Vagina (tissue), 2 donors: ENCODE measurements around the gene LDB1.

ENCODE experiments used
- CTCF ChIP-seq, 3 experiments: fragments of 450-650 bp in 2 of 3; fragments of 200-600 bp in 1 of 3; sonication (generic) in 1 of 3; IDR thresholded peaks; one replicate each; pipeline ENCODE4 v1.5.1; 2017 to 2019; ENCODE audit warnings: antibody characterized with exemption in 3 of 3, mild to moderate bottlenecking in 2 of 3, moderate library complexity in 2 of 3
- POLR2AphosphoS5 ChIP-seq, 2 donors: sonication (generic); formaldehyde crosslinking; IDR thresholded peaks; one replicate each; pipeline ENCODE4 v1.9.0; 2017; ENCODE audit warnings: antibody characterized with exemption in 2 of 2, mild to moderate bottlenecking in 2 of 2, low read depth in 1 of 2; ENCODE audit not compliant: insufficient read depth in 1 of 2

GRCh38 chr10:102133373-102134195 lies 13.4 kb upstream of the LDB1 start:
- TF ChIP-seq POLR2AphosphoS5 (IDR thresholded peaks at IDR 0.05; ENCODE audit: insufficient read depth in 1 of 2, low read depth in 1 of 2), result no peak
- no peak for TF ChIP-seq CTCF (IDR thresholded peaks at IDR 0.05)
